NCI-H1417 (cell line): ENCODE measurements around the gene CREBBP.

Experiments used
- DNase-seq, 3 experiments: peaks; one replicate each; lab custom pipeline; 2025; lab: John Stamatoyannopoulos, UW

The CREBBP gene

GRCh38 chr16:3767333-3767986, 113.1 kb downstream of the CREBBP start:
- no peak for DNase-seq

GRCh38 chr16:3766177-3766576, 114.3 kb downstream of the CREBBP start:
- no peak for DNase-seq

GRCh38 chr16:3764409-3764808, 116.1 kb downstream of the CREBBP start:
- no peak for DNase-seq

- DNase-seq = no peak
These were observed 118.3 kb downstream of the CREBBP start for GRCh38 chr16:3762107-3762750.

GRCh38 chr16:3761375-3762106, 119.0 kb downstream of the CREBBP start:
- DNase-seq = no peak

GRCh38 chr16:3760518-3760917, 120.0 kb downstream of the CREBBP start:
- DNase-seq = no peak

GRCh38 chr16:3759736-3760135, 120.8 kb downstream of the CREBBP start:
- DNase-seq = no peak

GRCh38 chr16:3756113-3756512, 124.4 kb downstream of the CREBBP start:
- no peak for DNase-seq

GRCh38 chr16:3755249-3755648, 125.3 kb downstream of the CREBBP start:
- DNase-seq = no peak

- no peak for DNase-seq
These were observed 125.7 kb downstream of the CREBBP start for GRCh38 chr16:3754772-3755171.

- no peak for DNase-seq
These were observed 126.3 kb downstream of the CREBBP start for GRCh38 chr16:3754081-3754703.

GRCh38 chr16:3752984-3753383, 127.5 kb downstream of the CREBBP start:
- DNase-seq = no peak

- no peak for DNase-seq
These were observed 128.6 kb downstream of the CREBBP start for GRCh38 chr16:3751878-3752277.

- DNase-seq = no peak
These were observed 132.2 kb downstream of the CREBBP start for GRCh38 chr16:3748307-3748706.

- DNase-seq = no peak
These were observed 134.7 kb downstream of the CREBBP start for GRCh38 chr16:3745751-3746355.

GRCh38 chr16:3744018-3744417, 136.5 kb downstream of the CREBBP start:
- no peak for DNase-seq

GRCh38 chr16:3740934-3741333, 139.6 kb downstream of the CREBBP start:
- no peak for DNase-seq

GRCh38 chr16:3740186-3740585, 140.3 kb downstream of the CREBBP start:
- no peak for DNase-seq

- no peak for DNase-seq
These were observed 140.9 kb downstream of the CREBBP start for GRCh38 chr16:3739636-3740035.

GRCh38 chr16:3738541-3738940, 142.0 kb downstream of the CREBBP start:
- no peak for DNase-seq

GRCh38 chr16:3738128-3738527, 142.4 kb downstream of the CREBBP start:
- no peak for DNase-seq

GRCh38 chr16:3737181-3737580, 143.3 kb downstream of the CREBBP start:
- no peak for DNase-seq
